Transverse colon (tissue), 4 donors: Measurements from ENCODE around the gene SYNCRIP.

ENCODE experiments used
- POLR2AphosphoS5 ChIP-seq, 3 donors: sonication (generic); formaldehyde crosslinking; IDR thresholded peaks; one replicate each; pipeline ENCODE4 v1.6.1; 2016; ENCODE audit warnings: antibody characterized with exemption in 3 of 3
- TF ChIP-seq, protein P1 (sequence below), 5 experiments: fragments of 200-600 bp in 3 of 5; fragments of 450-650 bp in 2 of 5; sonication (generic) in 3 of 5; IDR thresholded peaks; 1 replicate in 2 of 5; 2 replicates in 3 of 5; pipeline ENCODE4 v1.5.1; 2016 to 2017; ENCODE audit warnings: antibody characterized with exemption in 5 of 5, inconsistent platforms in 3 of 5, mild to moderate bottlenecking in 2 of 5, moderate library complexity in 1 of 5

DNA sequence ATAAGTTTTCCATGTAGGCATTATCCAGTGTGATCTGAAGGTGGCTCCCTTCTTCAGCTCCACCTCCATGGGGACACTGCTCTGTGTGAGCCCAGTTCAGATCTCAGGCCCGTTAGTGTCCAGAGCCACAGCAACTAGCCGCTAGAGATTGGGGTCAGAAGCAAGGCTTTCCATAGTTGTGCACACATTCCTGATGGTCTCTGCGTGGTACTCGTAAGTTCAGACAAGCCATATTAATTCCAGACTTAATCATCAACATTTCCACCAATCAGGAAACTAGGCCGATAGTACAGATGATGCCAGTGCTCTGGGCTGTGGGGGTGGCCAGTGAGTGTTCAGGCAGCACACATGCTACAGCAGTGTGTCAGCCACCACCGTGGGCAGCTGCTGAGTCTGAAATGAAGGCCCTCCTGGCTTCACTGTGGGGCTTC is 17.5 kb upstream of the SYNCRIP start:
- TF ChIP-seq, protein P1, sequence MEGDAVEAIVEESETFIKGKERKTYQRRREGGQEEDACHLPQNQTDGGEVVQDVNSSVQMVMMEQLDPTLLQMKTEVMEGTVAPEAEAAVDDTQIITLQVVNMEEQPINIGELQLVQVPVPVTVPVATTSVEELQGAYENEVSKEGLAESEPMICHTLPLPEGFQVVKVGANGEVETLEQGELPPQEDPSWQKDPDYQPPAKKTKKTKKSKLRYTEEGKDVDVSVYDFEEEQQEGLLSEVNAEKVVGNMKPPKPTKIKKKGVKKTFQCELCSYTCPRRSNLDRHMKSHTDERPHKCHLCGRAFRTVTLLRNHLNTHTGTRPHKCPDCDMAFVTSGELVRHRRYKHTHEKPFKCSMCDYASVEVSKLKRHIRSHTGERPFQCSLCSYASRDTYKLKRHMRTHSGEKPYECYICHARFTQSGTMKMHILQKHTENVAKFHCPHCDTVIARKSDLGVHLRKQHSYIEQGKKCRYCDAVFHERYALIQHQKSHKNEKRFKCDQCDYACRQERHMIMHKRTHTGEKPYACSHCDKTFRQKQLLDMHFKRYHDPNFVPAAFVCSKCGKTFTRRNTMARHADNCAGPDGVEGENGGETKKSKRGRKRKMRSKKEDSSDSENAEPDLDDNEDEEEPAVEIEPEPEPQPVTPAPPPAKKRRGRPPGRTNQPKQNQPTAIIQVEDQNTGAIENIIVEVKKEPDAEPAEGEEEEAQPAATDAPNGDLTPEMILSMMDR (IDR thresholded peaks at IDR 0.05), result no peak
- TF ChIP-seq POLR2AphosphoS5 (IDR thresholded peaks at IDR 0.05), result no peak
